CD14-positive monocyte (primary cell): ENCODE results near the gene SHROOM3. TPM values are rescaled to one million over a fixed set of nuclear protein-coding genes. Genes with fewer than 3 reads are reported as not detected.

Experiments
- DNase-seq, 3 donors: peaks; one replicate each; pipeline ENCODE4 v3.0.0-alpha.2; 2011 to 2022
- H2AFZ ChIP-seq: 2 replicates; pipeline ENCODE4 v1.6.0; 2012; ENCODE audit warnings: mild to moderate bottlenecking, low read depth, low read length, inconsistent platforms; ENCODE audit not compliant: insufficient read depth, poor library complexity, severe bottlenecking
- H3K27ac ChIP-seq, 2 donors: 1 replicate in 1 of 2; 2 replicates in 1 of 2; pipeline ENCODE4 v1.5.1; 2012 to 2013; ENCODE audit warnings: low read length in 2 of 2, control low read depth in 1 of 2, inconsistent platforms in 1 of 2, low read depth in 1 of 2, mild to moderate bottlenecking in 1 of 2
- H3K27me3 ChIP-seq, 2 donors: one replicate each; pipeline versions ENCODE4 v1.6.0 to v1.6.1; 2011 to 2013; ENCODE audit warnings: low read length in 2 of 2; ENCODE audit not compliant: control insufficient read depth in 2 of 2, insufficient read depth in 2 of 2
- H3K36me3 ChIP-seq, 2 donors: replicated peaks in 1 of 2; 1 replicate in 1 of 2; 2 replicates in 1 of 2; pipeline versions ENCODE4 v1.5.1 to v1.6.1; 2012 to 2013; ENCODE audit warnings: low read length in 2 of 2, control low read depth in 1 of 2, inconsistent platforms in 1 of 2, mild to moderate bottlenecking in 1 of 2; ENCODE audit not compliant: insufficient read depth in 2 of 2, control insufficient read depth in 1 of 2
- H3K4me1 ChIP-seq, 2 donors: 1 replicate in 1 of 2; 2 replicates in 1 of 2; pipeline versions ENCODE4 v1.5.1 to v1.6.1; 2012 to 2013; ENCODE audit warnings: low read length in 2 of 2, control low read depth in 1 of 2, inconsistent platforms in 1 of 2, mild to moderate bottlenecking in 1 of 2, moderate library complexity in 1 of 2; ENCODE audit not compliant: insufficient read depth in 2 of 2, control insufficient read depth in 1 of 2
- H3K4me2 ChIP-seq: replicated peaks from 2 replicates; pipeline ENCODE3; 2012; ENCODE audit warnings: low read length, moderate library complexity, mild to moderate bottlenecking; ENCODE audit not compliant: poor library complexity, severe bottlenecking; ENCODE audit errors: extremely low read depth
- H3K4me3 ChIP-seq, 3 experiments: fragments of 200-600 bp in 1 of 3; sonication (generic) in 1 of 3; replicated peaks in 1 of 3; 1 replicate in 2 of 3; 2 replicates in 1 of 3; pipeline ENCODE4 v1.5.1; 2011 to 2013; ENCODE audit warnings: low read length in 3 of 3, mild to moderate bottlenecking in 3 of 3, control low read depth in 2 of 3, low read depth in 2 of 3, inconsistent platforms in 1 of 3, moderate library complexity in 1 of 3
- H3K79me2 ChIP-seq: 2 replicates; pipeline ENCODE4 v1.6.0; 2012; ENCODE audit warnings: mild to moderate bottlenecking, control low read depth, inconsistent platforms, low read length, moderate library complexity; ENCODE audit not compliant: insufficient read depth
- H3K9ac ChIP-seq: 2 replicates; pipeline ENCODE4 v1.6.0; 2017; ENCODE audit warnings: low read length, mild to moderate bottlenecking; ENCODE audit not compliant: insufficient read depth, poor library complexity, severe bottlenecking
- H3K9me3 ChIP-seq, 2 donors: replicated peaks in 1 of 2; 1 replicate in 1 of 2; 2 replicates in 1 of 2; pipeline versions ENCODE4 v1.5.1 to v1.6.1; 2012 to 2013; ENCODE audit warnings: low read length in 2 of 2, control low read depth in 1 of 2; ENCODE audit not compliant: control insufficient read depth in 1 of 2, insufficient read depth in 1 of 2
- H4K20me1 ChIP-seq: 2 replicates; pipeline ENCODE4 v1.6.0; 2012; ENCODE audit warnings: mild to moderate bottlenecking, low read length, control low read depth, moderate library complexity; ENCODE audit not compliant: insufficient read depth
- H3K27ac Mint-ChIP-seq, 7 donors: one replicate each; pipeline ENCODE4 v1.8.0; 2020; ENCODE audit warnings: mild to moderate bottlenecking in 7 of 7, mixed read lengths in 7 of 7, moderate library complexity in 6 of 7, inconsistent platforms in 2 of 7
- H3K27me3 Mint-ChIP-seq, 3 donors: one replicate each; pipeline ENCODE4 v1.8.0; 2021 to 2022; ENCODE audit warnings: low read depth in 3 of 3, mild to moderate bottlenecking in 3 of 3, mixed read lengths in 3 of 3, moderate library complexity in 3 of 3, inconsistent platforms in 1 of 3
- H3K36me3 Mint-ChIP-seq, 2 donors: one replicate each; pipeline ENCODE4 v1.8.0; 2020; ENCODE audit warnings: mixed read lengths in 2 of 2, inconsistent platforms in 1 of 2, mild to moderate bottlenecking in 1 of 2
- H3K4me1 Mint-ChIP-seq: one replicate; pipeline ENCODE4 v1.8.0; 2020; ENCODE audit warnings: mild to moderate bottlenecking, mixed read lengths
- H3K4me3 Mint-ChIP-seq, 2 donors: one replicate each; pipeline ENCODE4 v1.8.0; 2020; ENCODE audit warnings: mild to moderate bottlenecking in 2 of 2, mixed read lengths in 2 of 2, moderate library complexity in 1 of 2
- H3K9me3 Mint-ChIP-seq, 7 donors: one replicate each; pipeline ENCODE4 v1.8.0; 2020 to 2022; ENCODE audit warnings: mixed read lengths in 7 of 7, mild to moderate bottlenecking in 6 of 7, moderate library complexity in 6 of 7, inconsistent platforms in 2 of 7
- CTCF ChIP-seq: fragments of 200-600 bp; IDR thresholded peaks from one replicate; pipeline ENCODE4 v1.8.0; 2022; ENCODE audit warnings: antibody characterized with exemption, mild to moderate bottlenecking
- WGBS: methylation state at CpG from one replicate; pipeline ENCODE4 v1.1.5; 2013; ENCODE audit warnings: missing lambda C conversion rate; ENCODE audit not compliant: insufficient coverage; 5-methylcytosine and 5-hydroxymethylcytosine counted together
- intact Hi-C, 2 donors: fragments of 100-400 bp; cut with micrococcal nuclease; formaldehyde crosslinking; loops; one replicate each; pipeline versions ENCODE4 v1.15.0 to v1.15.1; 2023
- polyA plus RNA-seq, 3 donors: library from polyadenylated mRNA; depleted of rRNA in 1 of 3; unstranded in 2 of 3; stranded (reverse) in 1 of 3; fragments of 300-500 nt in 2 of 3; fragments of >200 nt in 1 of 3; fragmentation: Illumina TruSeq in 2 of 3; gene quantifications; 1 replicate in 2 of 3; 2 replicates in 1 of 3; pipeline ENCODE4 v1.2.3, GENCODE V29; 2012 to 2021

The SHROOM3 gene
- polyA plus RNA-seq, 3 donors, result not detected

DNA sequence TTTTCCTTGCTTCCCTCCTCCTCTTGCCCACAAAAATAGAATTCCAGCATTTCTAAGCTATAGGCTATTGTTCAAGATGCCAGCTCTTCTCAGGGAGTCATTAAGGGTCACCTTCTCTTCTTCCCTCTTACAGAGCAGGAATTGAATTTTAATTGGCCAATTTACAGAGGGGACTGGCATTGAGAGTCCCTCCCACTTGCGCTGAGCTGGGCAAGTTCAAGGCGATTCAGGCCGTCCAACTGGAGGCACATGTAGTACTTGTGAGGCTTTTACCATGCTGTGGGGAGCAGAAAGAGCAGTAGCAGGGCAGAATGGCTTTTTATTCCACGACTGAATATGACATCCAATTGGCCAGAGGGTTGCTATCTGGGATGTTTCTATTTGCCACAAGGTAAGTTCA lies 281.0 kb downstream of the SHROOM3 start:
- Histone ChIP-seq H3K9ac (no peak overlapping the region), H3K27me3 (peaks cover 0 to 2% of the 10 kb centered on the region in 2 donors), H3K27ac (no peak overlapping the region), H3K9me3 (no peaks in the 10 kb centered on the region), H3K79me2 (no peaks in the 10 kb centered on the region), H3K4me1 (no peaks in the 10 kb centered on the region), H3K36me3 (no peaks in the 10 kb centered on the region), H2AFZ (no peak overlapping the region), H3K4me2 (no peak overlapping the region), H3K4me3 (no peak overlapping the region), H4K20me1 (no peaks in the 10 kb centered on the region)
- WGBS, result 94% methylated on average over 3 of the region's 4 CpGs
- DNase-seq, result no peak
- H3K4me1 Mint-ChIP-seq, result peaks cover 16% of the 10 kb centered on the region
- no peak for TF ChIP-seq CTCF
- peaks cover 0 to 3% (median 1%) of the 10 kb centered on the region in 3 donors for H3K27me3 Mint-ChIP-seq
- intact Hi-C loops, result no loop called here
- no peak overlapping the region for H3K4me3 Mint-ChIP-seq
- no peaks in the 10 kb centered on the region for H3K9me3 Mint-ChIP-seq
- H3K36me3 Mint-ChIP-seq, result no peaks in the 10 kb centered on the region
- no peak overlapping the region for H3K27ac Mint-ChIP-seq

- Mint-ChIP-seq H3K27me3 (peaks cover 0 to 3% (median 1%) of the 10 kb centered on the region in 3 donors), H3K4me1 (peaks cover 16% of the 10 kb centered on the region), H3K4me3 (peak overlapping the region in 1 of 2 donors; percentile 21), H3K27ac (peak overlapping the region in 1 of 7 donors; percentile 11), H3K9me3 (no peaks in the 10 kb centered on the region), H3K36me3 (no peaks in the 10 kb centered on the region)
- Histone ChIP-seq H3K4me1 (no peaks in the 10 kb centered on the region), H3K27ac (no peak overlapping the region), H3K27me3 (peaks cover 0 to 2% of the 10 kb centered on the region in 2 donors), H2AFZ (no peak overlapping the region), H3K36me3 (no peaks in the 10 kb centered on the region), H3K4me3 (no peak overlapping the region), H3K79me2 (no peaks in the 10 kb centered on the region), H3K9me3 (no peaks in the 10 kb centered on the region), H4K20me1 (no peaks in the 10 kb centered on the region), H3K4me2 (no peak overlapping the region), H3K9ac (no peak overlapping the region)
- DNase-seq, result no peak
- no CpG with 5 or more reads among the region's 2 CpGs for WGBS
- no peak for TF ChIP-seq CTCF
- intact Hi-C loops, result no loop called here
Observed at GRCh38 chr4:76716658-76717057, 281.6 kb downstream of the SHROOM3 start.
